Sigmoid colon (tissue), 4 donors: ENCODE data around the gene STIM2.

Experiments used
- EP300 ChIP-seq, 4 donors: sonication (generic); formaldehyde crosslinking; IDR thresholded peaks; one replicate each; pipeline ENCODE4 v1.6.1; 2017; ENCODE audit warnings: antibody characterized with exemption in 4 of 4
- POLR2A ChIP-seq, 2 donors: fragments of 450-650 bp; IDR thresholded peaks; one replicate each; pipeline ENCODE4 v1.6.1; 2016; ENCODE audit warnings: antibody characterized with exemption in 2 of 2, mild to moderate bottlenecking in 2 of 2, moderate library complexity in 2 of 2
- POLR2AphosphoS5 ChIP-seq, 4 donors: sonication (generic); formaldehyde crosslinking; IDR thresholded peaks; one replicate each; pipeline ENCODE4 v1.6.1; 2017; ENCODE audit warnings: antibody characterized with exemption in 4 of 4
- TF ChIP-seq, protein P1 (sequence below), 4 experiments: fragments of 450-650 bp in 3 of 4; fragments of 200-600 bp in 1 of 4; IDR thresholded peaks; one replicate each; pipeline ENCODE4 v1.5.1; 2016 to 2019; ENCODE audit warnings: antibody characterized with exemption in 4 of 4, mild to moderate bottlenecking in 3 of 4, moderate library complexity in 2 of 4

DNA sequence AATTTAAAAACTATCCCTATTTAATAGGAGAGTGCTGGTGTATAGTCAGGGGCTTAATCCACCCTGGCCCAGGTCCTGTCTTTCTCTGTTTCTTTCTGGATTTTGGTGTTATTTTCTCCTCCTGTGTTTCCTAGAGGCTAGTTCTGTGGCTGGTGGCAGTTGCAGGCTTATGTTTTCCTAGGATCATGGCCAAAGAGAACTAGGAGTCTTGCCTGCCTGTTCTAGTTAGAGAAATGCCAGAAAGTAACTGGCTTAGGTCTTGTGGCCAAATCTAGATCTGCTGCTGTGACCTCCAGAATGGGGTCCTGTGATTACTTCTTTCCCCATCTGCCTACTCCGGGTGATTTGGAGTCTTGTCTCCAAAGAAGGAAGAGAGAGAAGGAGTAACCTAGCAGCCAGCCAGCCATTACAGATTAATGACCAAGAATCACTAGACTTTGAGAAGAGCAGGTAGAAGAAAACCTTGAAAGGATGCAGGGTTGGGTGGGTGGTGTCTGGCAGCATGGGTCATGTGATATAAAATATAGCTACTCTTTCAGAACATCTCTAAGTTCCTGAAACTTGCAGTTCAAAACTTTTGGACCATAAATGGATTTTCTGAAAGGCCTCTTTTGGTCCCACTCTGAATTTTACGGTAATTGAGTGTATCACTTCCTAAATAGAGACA lies 117.9 kb downstream of the STIM2 start:
- TF ChIP-seq, protein P1, sequence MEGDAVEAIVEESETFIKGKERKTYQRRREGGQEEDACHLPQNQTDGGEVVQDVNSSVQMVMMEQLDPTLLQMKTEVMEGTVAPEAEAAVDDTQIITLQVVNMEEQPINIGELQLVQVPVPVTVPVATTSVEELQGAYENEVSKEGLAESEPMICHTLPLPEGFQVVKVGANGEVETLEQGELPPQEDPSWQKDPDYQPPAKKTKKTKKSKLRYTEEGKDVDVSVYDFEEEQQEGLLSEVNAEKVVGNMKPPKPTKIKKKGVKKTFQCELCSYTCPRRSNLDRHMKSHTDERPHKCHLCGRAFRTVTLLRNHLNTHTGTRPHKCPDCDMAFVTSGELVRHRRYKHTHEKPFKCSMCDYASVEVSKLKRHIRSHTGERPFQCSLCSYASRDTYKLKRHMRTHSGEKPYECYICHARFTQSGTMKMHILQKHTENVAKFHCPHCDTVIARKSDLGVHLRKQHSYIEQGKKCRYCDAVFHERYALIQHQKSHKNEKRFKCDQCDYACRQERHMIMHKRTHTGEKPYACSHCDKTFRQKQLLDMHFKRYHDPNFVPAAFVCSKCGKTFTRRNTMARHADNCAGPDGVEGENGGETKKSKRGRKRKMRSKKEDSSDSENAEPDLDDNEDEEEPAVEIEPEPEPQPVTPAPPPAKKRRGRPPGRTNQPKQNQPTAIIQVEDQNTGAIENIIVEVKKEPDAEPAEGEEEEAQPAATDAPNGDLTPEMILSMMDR (IDR thresholded peaks at IDR 0.05), result no peak
- TF ChIP-seq POLR2AphosphoS5 (IDR thresholded peaks at IDR 0.05) (no peak), POLR2A (IDR thresholded peaks at IDR 0.05) (no peak), EP300 (IDR thresholded peaks at IDR 0.05) (no peak)
